ENCODE measurements around the gene ZNF410.

DNA sequence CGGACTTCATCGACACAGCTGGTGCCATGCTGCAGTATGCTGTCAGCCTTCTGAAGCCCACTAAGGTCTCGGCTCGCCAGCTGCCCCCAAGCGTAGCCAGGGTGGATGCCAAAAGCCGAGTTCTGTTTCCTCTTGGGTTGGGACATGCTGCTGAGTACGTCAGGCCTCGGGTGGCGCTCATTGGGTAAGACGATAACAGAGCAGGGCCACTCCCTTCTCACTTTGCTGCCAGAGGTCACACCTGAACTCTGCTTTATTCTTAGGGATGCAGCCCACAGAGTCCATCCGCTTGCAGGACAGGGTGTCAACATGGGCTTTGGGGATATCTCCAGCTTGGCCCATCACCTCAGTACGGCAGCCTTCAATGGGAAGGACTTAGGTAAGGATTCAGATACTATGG, 74.5 kb downstream of the ZNF410 start:
- TF ChIP-seq, protein P1, sequence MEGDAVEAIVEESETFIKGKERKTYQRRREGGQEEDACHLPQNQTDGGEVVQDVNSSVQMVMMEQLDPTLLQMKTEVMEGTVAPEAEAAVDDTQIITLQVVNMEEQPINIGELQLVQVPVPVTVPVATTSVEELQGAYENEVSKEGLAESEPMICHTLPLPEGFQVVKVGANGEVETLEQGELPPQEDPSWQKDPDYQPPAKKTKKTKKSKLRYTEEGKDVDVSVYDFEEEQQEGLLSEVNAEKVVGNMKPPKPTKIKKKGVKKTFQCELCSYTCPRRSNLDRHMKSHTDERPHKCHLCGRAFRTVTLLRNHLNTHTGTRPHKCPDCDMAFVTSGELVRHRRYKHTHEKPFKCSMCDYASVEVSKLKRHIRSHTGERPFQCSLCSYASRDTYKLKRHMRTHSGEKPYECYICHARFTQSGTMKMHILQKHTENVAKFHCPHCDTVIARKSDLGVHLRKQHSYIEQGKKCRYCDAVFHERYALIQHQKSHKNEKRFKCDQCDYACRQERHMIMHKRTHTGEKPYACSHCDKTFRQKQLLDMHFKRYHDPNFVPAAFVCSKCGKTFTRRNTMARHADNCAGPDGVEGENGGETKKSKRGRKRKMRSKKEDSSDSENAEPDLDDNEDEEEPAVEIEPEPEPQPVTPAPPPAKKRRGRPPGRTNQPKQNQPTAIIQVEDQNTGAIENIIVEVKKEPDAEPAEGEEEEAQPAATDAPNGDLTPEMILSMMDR (IDR thresholded peaks at IDR 0.05): no peak
- TF ChIP-seq POLR2A (IDR thresholded peaks at IDR 0.05; ENCODE audit: low read depth): no peak

Data from esophagus muscularis mucosa (tissue), 3 donors.